Retinal pigment epithelial cell (primary cell): ENCODE measurements around the gene IFNAR1.
A peak's percentile ranks its signal among the peaks of the same experiment; 100 is the strongest.

Source experiments
- DNase-seq: peaks from one replicate; pipeline ENCODE4 v3.0.0-alpha.2; 2010; ENCODE audit warnings: low read depth
- H3K4me3 ChIP-seq: 2 replicates; pipeline ENCODE4 v1.5.1; 2011; ENCODE audit warnings: mild to moderate bottlenecking, low read length, control low read depth, moderate library complexity
- CTCF ChIP-seq: conservative IDR thresholded peaks from 2 replicates; pipeline ENCODE4 v1.5.1; 2011; ENCODE audit warnings: low read depth, low read length, control low read depth, inconsistent platforms

IFNAR1 gene

GRCh38 chr21:33383056-33383888 is 58.5 kb downstream of the IFNAR1 start:
- no peak overlapping the region for H3K4me3 ChIP-seq
- DNase-seq: peak; percentile 52
- no peak for TF ChIP-seq CTCF

GRCh38 chr21:33384841-33385331 is 60.1 kb downstream of the IFNAR1 start:
- TF ChIP-seq CTCF: no peak
- no peak overlapping the region for H3K4me3 ChIP-seq
- DNase-seq: no peak

- TF ChIP-seq CTCF: peak; percentile 46
- no peak for DNase-seq
These were observed 61.5 kb downstream of the IFNAR1 start for GRCh38 chr21:33386222-33386784.

GRCh38 chr21:33387294-33387693 is 62.5 kb downstream of the IFNAR1 start:
- no peak overlapping the region for H3K4me3 ChIP-seq
- TF ChIP-seq CTCF: no peak
- no peak for DNase-seq

More at GRCh38 chr21:33386222-33386784, 61.5 kb downstream of the IFNAR1 start:
- H3K4me3 ChIP-seq: no peak overlapping the region

GRCh38 chr21:33388188-33388587 is 63.4 kb downstream of the IFNAR1 start:
- no peak for TF ChIP-seq CTCF
- DNase-seq: no peak

GRCh38 chr21:33390479-33390878 is 65.7 kb downstream of the IFNAR1 start:
- DNase-seq: no peak
- TF ChIP-seq CTCF: no peak
- no peak overlapping the region for H3K4me3 ChIP-seq

More at GRCh38 chr21:33388188-33388587, 63.4 kb downstream of the IFNAR1 start:
- no peak overlapping the region for H3K4me3 ChIP-seq
